Uterus (tissue), 4 donors: Measurements from ENCODE around the gene CD9. TPM values are rescaled to one million over a fixed set of nuclear protein-coding genes. Genes with fewer than 3 reads are reported as not detected.

ENCODE experiments used
- DNase-seq, 2 donors: peaks; one replicate each; pipeline ENCODE4 v3.0.0-alpha.2; 2019 to 2020
- H3K27ac ChIP-seq, 2 donors: fragments of 200-600 bp; sonication (generic); 1 replicate in 1 of 2; 2 replicates in 1 of 2; pipeline ENCODE4 v1.5.1; 2016 to 2018
- H3K27me3 ChIP-seq, 2 donors: fragments of 200-600 bp; sonication (generic); one replicate each; pipeline ENCODE4 v1.5.1; 2018 to 2019; ENCODE audit warnings: control low read depth in 1 of 2
- H3K36me3 ChIP-seq, 2 donors: fragments of 200-600 bp; sonication (generic); one replicate each; pipeline ENCODE4 v1.5.1; 2019; ENCODE audit warnings: control low read depth in 1 of 2
- H3K4me1 ChIP-seq, 2 donors: fragments of 200-600 bp; sonication (generic); one replicate each; pipeline ENCODE4 v1.5.1; 2018 to 2019; ENCODE audit warnings: control low read depth in 1 of 2
- H3K4me3 ChIP-seq, 2 donors: fragments of 200-600 bp; sonication (generic); 1 replicate in 1 of 2; 2 replicates in 1 of 2; pipeline ENCODE4 v1.5.1; 2018 to 2019; ENCODE audit warnings: mild to moderate bottlenecking in 1 of 2
- H3K9me3 ChIP-seq, 2 donors: fragments of 200-600 bp; sonication (generic); one replicate each; pipeline ENCODE4 v1.5.1; 2019; ENCODE audit warnings: control low read depth in 1 of 2
- POLR2A ChIP-seq, 2 donors: fragments of 450-650 bp; IDR thresholded peaks; one replicate each; pipeline ENCODE4 v1.6.1; 2016; ENCODE audit warnings: antibody characterized with exemption in 2 of 2, mild to moderate bottlenecking in 1 of 2, moderate library complexity in 1 of 2
- intact Hi-C: fragments of 100-400 bp; cut with DNase I; formaldehyde crosslinking; loops from one replicate; pipeline ENCODE4 v1.15.1; 2023; ENCODE audit warnings: low total_unique reads
- total RNA-seq, 4 donors: library from RNA; depleted of rRNA in 3 of 4; stranded (reverse); fragments of >200 nt in 3 of 4; gene quantifications; one replicate each; pipeline versions ENCODE4 v1.1.0 to v1.2.4, GENCODE V29; 2014 to 2023
- TF ChIP-seq, protein P1 (sequence below), 4 experiments: fragments of 200-600 bp in 2 of 4; fragments of 450-650 bp in 2 of 4; sonication (generic) in 2 of 4; IDR thresholded peaks; one replicate each; pipeline ENCODE4 v1.5.1; 2016 to 2019; ENCODE audit warnings: antibody characterized with exemption in 4 of 4, mild to moderate bottlenecking in 2 of 4, moderate library complexity in 1 of 4
- donor health status: DM: yes; HTN: yes; CAD: no.

CD9 gene
- total RNA-seq, 4 donors from 2014 or later = 161 to 275 (median 207) TPM

DNA sequence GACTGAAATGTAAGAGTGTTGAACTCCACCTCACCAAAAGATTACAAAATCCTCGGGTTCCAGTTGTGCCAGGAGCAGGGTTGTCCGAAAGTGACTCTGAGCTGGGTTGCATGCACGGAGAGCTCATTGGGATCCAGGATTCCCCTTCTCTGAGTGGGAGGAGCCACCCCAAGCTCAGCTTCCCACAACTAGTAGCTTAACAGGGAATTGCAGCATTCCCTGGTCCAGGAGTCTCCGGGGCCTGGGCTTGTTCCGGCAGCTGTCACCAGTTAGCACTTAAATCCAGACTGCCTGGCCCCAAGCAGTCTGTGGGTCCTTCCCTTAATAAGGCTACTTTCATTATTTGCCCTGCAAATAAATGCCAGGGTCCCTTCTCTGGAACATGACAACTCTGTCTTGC lies 50.1 kb downstream of the CD9 start:
- Histone ChIP-seq H3K27ac (no peak overlapping the region), H3K4me3 (no peak overlapping the region), H3K9me3 (no peaks in the 10 kb centered on the region)

DNA sequence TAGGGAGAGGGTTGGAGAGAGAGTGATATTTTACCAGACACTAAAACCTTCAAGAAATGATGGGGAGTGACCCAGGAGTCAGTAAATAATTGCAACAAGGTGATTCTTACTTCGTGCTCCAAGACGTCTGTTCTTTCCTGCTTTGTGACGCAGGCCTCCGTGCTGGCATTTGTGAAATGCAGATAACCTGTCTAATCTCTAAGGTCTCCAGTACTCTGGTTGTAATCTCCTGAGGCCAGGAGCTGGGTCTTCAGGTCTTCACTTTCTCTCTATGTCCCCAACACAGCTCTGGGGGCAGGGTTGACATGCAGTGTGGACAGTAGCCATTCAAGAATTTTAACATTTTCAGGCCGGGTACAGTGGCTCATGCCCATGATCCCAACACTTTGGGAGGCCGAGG lies 53.1 kb downstream of the CD9 start:
- intact Hi-C loops = no loop called here

More for the DNA sequence above, 50.1 kb downstream of the CD9 start:
- H3K36me3 ChIP-seq = no peaks in the 10 kb centered on the region
- DNase-seq = no peak
- no peaks in the 10 kb centered on the region for H3K4me1 ChIP-seq
- no peaks in the 10 kb centered on the region for H3K27me3 ChIP-seq
- TF ChIP-seq, protein P1, sequence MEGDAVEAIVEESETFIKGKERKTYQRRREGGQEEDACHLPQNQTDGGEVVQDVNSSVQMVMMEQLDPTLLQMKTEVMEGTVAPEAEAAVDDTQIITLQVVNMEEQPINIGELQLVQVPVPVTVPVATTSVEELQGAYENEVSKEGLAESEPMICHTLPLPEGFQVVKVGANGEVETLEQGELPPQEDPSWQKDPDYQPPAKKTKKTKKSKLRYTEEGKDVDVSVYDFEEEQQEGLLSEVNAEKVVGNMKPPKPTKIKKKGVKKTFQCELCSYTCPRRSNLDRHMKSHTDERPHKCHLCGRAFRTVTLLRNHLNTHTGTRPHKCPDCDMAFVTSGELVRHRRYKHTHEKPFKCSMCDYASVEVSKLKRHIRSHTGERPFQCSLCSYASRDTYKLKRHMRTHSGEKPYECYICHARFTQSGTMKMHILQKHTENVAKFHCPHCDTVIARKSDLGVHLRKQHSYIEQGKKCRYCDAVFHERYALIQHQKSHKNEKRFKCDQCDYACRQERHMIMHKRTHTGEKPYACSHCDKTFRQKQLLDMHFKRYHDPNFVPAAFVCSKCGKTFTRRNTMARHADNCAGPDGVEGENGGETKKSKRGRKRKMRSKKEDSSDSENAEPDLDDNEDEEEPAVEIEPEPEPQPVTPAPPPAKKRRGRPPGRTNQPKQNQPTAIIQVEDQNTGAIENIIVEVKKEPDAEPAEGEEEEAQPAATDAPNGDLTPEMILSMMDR (IDR thresholded peaks at IDR 0.05) = no peak
- TF ChIP-seq POLR2A (IDR thresholded peaks at IDR 0.05) = no peak
- intact Hi-C loops = no loop called here

GRCh38 chr12:6254491-6254890 lies 54.3 kb downstream of the CD9 start:
- Histone ChIP-seq H3K9me3 (no peaks in the 10 kb centered on the region), H3K4me3 (no peak overlapping the region), H3K27ac (no peak overlapping the region), H3K36me3 (no peaks in the 10 kb centered on the region), H3K4me1 (no peaks in the 10 kb centered on the region), H3K27me3 (no peaks in the 10 kb centered on the region)
- intact Hi-C loops = no loop called here
- DNase-seq = no peak
- TF ChIP-seq, protein P1 (IDR thresholded peaks at IDR 0.05) = no peak
- TF ChIP-seq POLR2A (IDR thresholded peaks at IDR 0.05) = no peak

More for the DNA sequence above, 53.1 kb downstream of the CD9 start:
- DNase-seq = no peak
- no peak overlapping the region for H3K27ac ChIP-seq
- H3K4me3 ChIP-seq = no peak overlapping the region
- no peaks in the 10 kb centered on the region for H3K27me3 ChIP-seq
- TF ChIP-seq, protein P1 (IDR thresholded peaks at IDR 0.05) = no peak
- no peak for TF ChIP-seq POLR2A (IDR thresholded peaks at IDR 0.05)
- no peaks in the 10 kb centered on the region for H3K36me3 ChIP-seq
- H3K4me1 ChIP-seq = no peaks in the 10 kb centered on the region
- no peaks in the 10 kb centered on the region for H3K9me3 ChIP-seq

DNA sequence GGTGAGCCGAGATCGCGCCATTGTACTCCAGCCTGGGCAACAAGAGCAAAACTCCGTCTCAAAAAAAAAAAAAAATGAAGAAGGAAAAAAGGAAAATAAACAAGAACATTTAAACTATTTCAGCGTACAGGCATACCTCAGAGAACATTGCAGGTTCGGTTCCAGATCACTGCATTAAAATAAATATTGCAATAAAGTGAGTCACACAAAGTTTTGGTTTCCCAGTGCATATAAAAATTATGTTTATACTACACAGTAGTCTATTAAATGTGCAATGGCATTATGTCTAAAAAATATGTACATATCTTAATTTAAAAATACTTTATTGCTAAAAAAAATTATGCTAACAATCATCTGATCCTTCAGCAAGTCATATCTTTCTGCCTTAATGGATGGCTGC lies 56.8 kb downstream of the CD9 start:
- TF ChIP-seq, protein P1 (IDR thresholded peaks at IDR 0.05) = no peak
- no peak for TF ChIP-seq POLR2A (IDR thresholded peaks at IDR 0.05)
- no peaks in the 10 kb centered on the region for H3K36me3 ChIP-seq
- DNase-seq = no peak
- no peak overlapping the region for H3K4me3 ChIP-seq
- H3K27me3 ChIP-seq = no peaks in the 10 kb centered on the region
- H3K9me3 ChIP-seq = no peaks in the 10 kb centered on the region
- intact Hi-C loops = no loop called here
- H3K27ac ChIP-seq = no peak overlapping the region
- no peaks in the 10 kb centered on the region for H3K4me1 ChIP-seq

GRCh38 chr12:6262211-6262610 lies 62.0 kb downstream of the CD9 start:
- Histone ChIP-seq H3K9me3 (no peaks in the 10 kb centered on the region), H3K27me3 (no peaks in the 10 kb centered on the region), H3K4me1 (no peaks in the 10 kb centered on the region), H3K36me3 (no peaks in the 10 kb centered on the region), H3K4me3 (no peak overlapping the region), H3K27ac (no peak overlapping the region)
- TF ChIP-seq, protein P1 (IDR thresholded peaks at IDR 0.05) = no peak
- no peak for TF ChIP-seq POLR2A (IDR thresholded peaks at IDR 0.05)
- intact Hi-C loops = no loop called here
- no peak for DNase-seq
